ENCODE data around the gene PSMD7. TPM values are rescaled to one million over a fixed set of nuclear protein-coding genes. Genes with fewer than 3 reads are reported as not detected.

The PSMD7 gene
- 100 to 1,000 TPM in 1 of 2 donors, 10 to 100 TPM in 1; 92.5 to 107 TPM for total RNA-seq

GRCh38 chr16:74296432-74297144 is at the start of gene PSMD7:
Gene PSMD7 (plus strand): TSS chr16:74296814. CDS start chr16:74296915, 101 bp downstream.
- peaks cover 0 to 33% of the 10 kb centered on the region in 2 donors for H3K4me1 ChIP-seq
- H3K9me3 ChIP-seq, result peaks cover 3 to 4% of the 10 kb centered on the region in 2 donors
- peak within 1 kb of the TSS; percentile 89 to 95 for H3K27ac ChIP-seq
- H3K27me3 ChIP-seq, result no peaks in the 10 kb centered on the region
- peak within 1 kb of the TSS; percentile 81 to 95 for H3K4me3 ChIP-seq
- DNase-seq (ENCODE audit: low spot score), result peak; percentile 93
- peaks cover 35% of the 10 kb centered on the region for H3K36me3 ChIP-seq
- TF ChIP-seq, protein P1, sequence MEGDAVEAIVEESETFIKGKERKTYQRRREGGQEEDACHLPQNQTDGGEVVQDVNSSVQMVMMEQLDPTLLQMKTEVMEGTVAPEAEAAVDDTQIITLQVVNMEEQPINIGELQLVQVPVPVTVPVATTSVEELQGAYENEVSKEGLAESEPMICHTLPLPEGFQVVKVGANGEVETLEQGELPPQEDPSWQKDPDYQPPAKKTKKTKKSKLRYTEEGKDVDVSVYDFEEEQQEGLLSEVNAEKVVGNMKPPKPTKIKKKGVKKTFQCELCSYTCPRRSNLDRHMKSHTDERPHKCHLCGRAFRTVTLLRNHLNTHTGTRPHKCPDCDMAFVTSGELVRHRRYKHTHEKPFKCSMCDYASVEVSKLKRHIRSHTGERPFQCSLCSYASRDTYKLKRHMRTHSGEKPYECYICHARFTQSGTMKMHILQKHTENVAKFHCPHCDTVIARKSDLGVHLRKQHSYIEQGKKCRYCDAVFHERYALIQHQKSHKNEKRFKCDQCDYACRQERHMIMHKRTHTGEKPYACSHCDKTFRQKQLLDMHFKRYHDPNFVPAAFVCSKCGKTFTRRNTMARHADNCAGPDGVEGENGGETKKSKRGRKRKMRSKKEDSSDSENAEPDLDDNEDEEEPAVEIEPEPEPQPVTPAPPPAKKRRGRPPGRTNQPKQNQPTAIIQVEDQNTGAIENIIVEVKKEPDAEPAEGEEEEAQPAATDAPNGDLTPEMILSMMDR (IDR thresholded peaks at IDR 0.05), result no peak

DNA sequence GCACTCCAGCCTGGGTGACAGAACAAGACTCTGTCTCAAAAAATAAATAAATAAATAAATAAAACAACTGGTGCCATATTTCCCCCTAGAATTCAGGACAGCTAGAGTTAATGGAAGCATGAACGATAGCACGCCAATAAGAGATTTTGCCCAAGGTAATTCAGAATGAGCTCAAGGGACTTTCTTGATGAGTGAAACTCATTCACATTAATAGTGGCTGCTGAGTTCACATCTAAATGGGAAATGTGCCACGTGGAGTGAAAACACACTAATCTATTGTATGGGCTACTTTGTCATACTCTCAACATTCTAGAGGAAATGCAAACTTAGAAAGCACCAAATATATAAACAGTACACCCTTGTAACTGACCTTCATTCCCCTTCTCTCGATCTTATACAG is 47.4 kb upstream of the PSMD7 start:
- Histone ChIP-seq H3K4me1 (no peaks in the 10 kb centered on the region), H3K9me3 (no peaks in the 10 kb centered on the region), H3K27ac (no peak overlapping the region), H3K27me3 (no peaks in the 10 kb centered on the region), H3K36me3 (no peaks in the 10 kb centered on the region), H3K4me3 (no peak overlapping the region)
- TF ChIP-seq, protein P1 (IDR thresholded peaks at IDR 0.05), result no peak
- no peak for DNase-seq (ENCODE audit: low spot score)

- H3K27me3 ChIP-seq, result no peaks in the 10 kb centered on the region
- DNase-seq (ENCODE audit: low spot score), result no peak
- no peaks in the 10 kb centered on the region for H3K36me3 ChIP-seq
- H3K4me3 ChIP-seq, result no peak overlapping the region
- TF ChIP-seq, protein P1 (IDR thresholded peaks at IDR 0.05), result no peak
- H3K27ac ChIP-seq, result no peak overlapping the region
- H3K9me3 ChIP-seq, result no peaks in the 10 kb centered on the region
- H3K4me1 ChIP-seq, result no peaks in the 10 kb centered on the region
Observed at GRCh38 chr16:74249846-74250245, 46.8 kb upstream of the PSMD7 start.

GRCh38 chr16:74252329-74252728 is 44.3 kb upstream of the PSMD7 start:
- TF ChIP-seq, protein P1 (IDR thresholded peaks at IDR 0.05), result no peak
- Histone ChIP-seq H3K9me3 (no peaks in the 10 kb centered on the region), H3K27me3 (no peaks in the 10 kb centered on the region), H3K27ac (no peak overlapping the region), H3K36me3 (no peaks in the 10 kb centered on the region), H3K4me3 (no peak overlapping the region), H3K4me1 (no peaks in the 10 kb centered on the region)
- DNase-seq (ENCODE audit: low spot score), result no peak

- H3K4me3 ChIP-seq, result no peak overlapping the region
- H3K4me1 ChIP-seq, result no peaks in the 10 kb centered on the region
- H3K36me3 ChIP-seq, result no peaks in the 10 kb centered on the region
- H3K9me3 ChIP-seq, result no peaks in the 10 kb centered on the region
- TF ChIP-seq, protein P1 (IDR thresholded peaks at IDR 0.05), result no peak
- H3K27ac ChIP-seq, result no peak overlapping the region
- no peak for DNase-seq (ENCODE audit: low spot score)
- H3K27me3 ChIP-seq, result no peaks in the 10 kb centered on the region
Observed at GRCh38 chr16:74253161-74253938, 43.3 kb upstream of the PSMD7 start.

Data from right atrium auricular region (tissue), 2 donors.